HUDEP-2 (cell line): Measurements from ENCODE around the gene PTTG1IP2.

ENCODE experiments used
- DNase-seq, 76 experiments: peaks; one replicate each; lab custom pipeline; 2025; ENCODE audit not compliant: unreplicated experiment in 76 of 76; lab: John Stamatoyannopoulos, UW

PTTG1IP2 gene

GRCh38 chr7:90474284-90475210 lies 5.1 kb downstream of the PTTG1IP2 start:
- DNase-seq: peak in 1 of 76 experiments; percentile 3

- no peak for DNase-seq
These were observed 13.8 kb downstream of the PTTG1IP2 start for GRCh38 chr7:90483251-90483650.

GRCh38 chr7:90484706-90485105 lies 15.3 kb downstream of the PTTG1IP2 start:
- DNase-seq: no peak

- DNase-seq: peak in 21 of 76 experiments; percentile 2 to 79 (median 27)
These were observed 16.4 kb downstream of the PTTG1IP2 start for GRCh38 chr7:90485734-90486316.

- DNase-seq: no peak
These were observed 18.4 kb downstream of the PTTG1IP2 start for GRCh38 chr7:90487808-90488207.

- no peak for DNase-seq
These were observed 18.8 kb downstream of the PTTG1IP2 start for GRCh38 chr7:90488220-90488619.

- no peak for DNase-seq
These were observed 22.8 kb downstream of the PTTG1IP2 start for GRCh38 chr7:90492250-90492649.

GRCh38 chr7:90495241-90495640 lies 25.8 kb downstream of the PTTG1IP2 start:
- no peak for DNase-seq

GRCh38 chr7:90502539-90502938 lies 33.1 kb downstream of the PTTG1IP2 start:
- DNase-seq: no peak

- no peak for DNase-seq
These were observed 33.9 kb downstream of the PTTG1IP2 start for GRCh38 chr7:90503367-90503766.

- DNase-seq: no peak
These were observed 38.3 kb downstream of the PTTG1IP2 start for GRCh38 chr7:90507692-90508091.

GRCh38 chr7:90511776-90512175 lies 42.3 kb downstream of the PTTG1IP2 start:
- DNase-seq: no peak

- DNase-seq: no peak
These were observed 43.4 kb downstream of the PTTG1IP2 start for GRCh38 chr7:90512821-90513254.

GRCh38 chr7:90516257-90516656 lies 46.8 kb downstream of the PTTG1IP2 start:
- DNase-seq: no peak

GRCh38 chr7:90518630-90519029 lies 49.2 kb downstream of the PTTG1IP2 start:
- DNase-seq: no peak

GRCh38 chr7:90520484-90520883 lies 51.0 kb downstream of the PTTG1IP2 start:
- peak in 1 of 76 experiments; percentile 10 for DNase-seq

GRCh38 chr7:90530263-90530662 lies 60.8 kb downstream of the PTTG1IP2 start:
- no peak for DNase-seq

GRCh38 chr7:90532231-90532929 lies 62.9 kb downstream of the PTTG1IP2 start:
- DNase-seq: no peak

- no peak for DNase-seq
These were observed 67.0 kb downstream of the PTTG1IP2 start for GRCh38 chr7:90536449-90536848.

- no peak for DNase-seq
These were observed 69.0 kb downstream of the PTTG1IP2 start for GRCh38 chr7:90538405-90538804.

- DNase-seq: no peak
These were observed 71.0 kb downstream of the PTTG1IP2 start for GRCh38 chr7:90540406-90540805.
